Liver (tissue), 3 donors: Measurements from ENCODE around the gene GPR68.

Experiments used
- CTCF ChIP-seq: fragments of 150-350 bp; IDR thresholded peaks from 2 replicates; pipeline ENCODE4 v1.5.1; 2017; ENCODE audit warnings: improper control_type of control experiment, low read depth, low read length; ENCODE audit not compliant: missing input control
- GABPA ChIP-seq, 2 donors: IDR thresholded peaks in 1 of 2; conservative IDR thresholded peaks in 1 of 2; 2 replicates each; pipeline ENCODE4 v1.6.1; 2016; ENCODE audit warnings: antibody characterized with exemption in 2 of 2, mild to moderate bottlenecking in 1 of 2, moderate library complexity in 1 of 2
- MAX ChIP-seq: IDR thresholded peaks from 2 replicates; pipeline ENCODE4 v1.6.1; 2016; ENCODE audit warnings: antibody characterized with exemption
- YY1 ChIP-seq: IDR thresholded peaks from 2 replicates; pipeline ENCODE4 v1.6.1; 2016; ENCODE audit warnings: antibody characterized with exemption, mild to moderate bottlenecking
- donor health status: healthy.
- donor health status: healthy.

GRCh38 chr14:91292491-91292890 lies 48.0 kb upstream of the GPR68 start:
- TF ChIP-seq YY1 (no peak), CTCF (no peak), GABPA (IDR thresholded peaks at IDR 0.05 in 1 of 2, conservative IDR thresholded peaks at IDR 0.05 in 1 of 2) (no peak), MAX (no peak)
